NT2/D1 (cell line): ENCODE measurements around the gene INPP5K.

Source experiments
- SUZ12 ChIP-seq: IDR thresholded peaks from 2 replicates; pipeline ENCODE4 v1.6.1; 2011; ENCODE audit not compliant: insufficient read length, insufficient read depth; ENCODE audit errors: extremely low read depth
- YY1 ChIP-seq: IDR thresholded peaks from 2 replicates; pipeline ENCODE4 v1.6.1; 2011; ENCODE audit not compliant: insufficient read length, insufficient read depth
- ZNF274 ChIP-seq: IDR thresholded peaks from 2 replicates; pipeline ENCODE4 v1.6.1; 2011; ENCODE audit warnings: mild to moderate bottlenecking, low read depth, low read length

DNA sequence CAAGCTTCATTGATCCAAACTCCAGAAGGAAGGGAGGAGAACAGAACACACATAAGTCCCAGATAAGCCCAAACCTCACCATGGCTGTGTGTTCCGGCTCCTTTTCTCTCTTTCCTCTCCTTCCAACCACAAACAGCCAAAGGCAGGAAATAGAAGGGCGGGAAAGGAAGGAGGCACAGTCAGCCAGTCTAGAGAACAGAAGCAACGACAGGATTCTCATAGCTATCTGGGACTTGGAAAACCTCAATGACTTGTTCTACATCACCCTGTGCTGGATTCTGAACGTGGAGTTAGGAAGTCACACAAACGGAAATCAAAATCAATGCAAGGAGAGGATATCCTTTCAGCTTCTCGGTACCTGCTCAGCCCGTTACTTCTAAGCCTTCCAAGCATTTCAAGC, 69.4 kb downstream of the INPP5K start:
- no peak for TF ChIP-seq ZNF274
- no peak for TF ChIP-seq SUZ12
- TF ChIP-seq YY1, result no peak
